T1000 (cell line): ENCODE results near the gene TBL1XR1.

ENCODE experiments used
- DNase-seq: peaks from one replicate; lab custom pipeline; 2025; ENCODE audit warnings: mixed read lengths; lab: John Stamatoyannopoulos, UW

TBL1XR1 gene

DNA sequence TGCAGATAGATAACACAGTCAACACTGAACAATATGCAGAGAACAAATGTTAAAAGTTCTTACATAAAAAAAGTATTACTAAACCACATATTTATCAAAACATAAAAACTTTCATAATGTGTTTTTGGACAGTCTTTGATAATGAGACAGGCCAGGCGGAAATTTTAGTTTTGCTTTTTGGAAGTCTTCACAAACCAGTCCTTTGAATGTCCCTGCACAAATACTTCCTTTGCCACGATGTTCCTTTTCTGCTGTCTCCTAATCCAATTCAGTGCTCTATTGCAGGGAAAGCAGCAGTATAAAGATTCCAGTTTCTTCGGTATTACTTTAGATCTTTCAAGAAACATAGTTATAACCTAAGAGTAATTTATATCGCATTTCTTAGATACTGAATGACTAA, 135.9 kb downstream of the TBL1XR1 start:
- no peak for DNase-seq

DNA sequence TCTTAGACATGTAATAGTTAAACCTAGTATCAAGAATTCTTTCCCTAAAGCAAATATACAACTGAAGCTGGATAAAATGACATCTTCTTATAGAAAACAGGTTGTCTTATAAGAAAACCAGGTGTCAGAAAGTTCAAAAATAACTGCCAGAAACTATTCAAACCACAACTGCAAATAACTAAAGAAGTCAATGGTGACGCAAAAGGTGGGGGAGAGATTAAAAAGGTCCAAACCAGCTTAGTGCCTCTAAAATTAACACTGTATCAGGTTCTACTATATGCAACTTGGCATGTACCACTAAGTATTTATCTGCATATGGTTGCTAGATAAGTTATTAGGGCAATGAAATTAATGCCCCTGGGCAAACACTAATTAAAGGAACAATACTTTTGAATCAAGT, 136.8 kb downstream of the TBL1XR1 start:
- DNase-seq: no peak

- no peak for DNase-seq
Observed at GRCh38 chr3:177058648-177059047, 138.6 kb downstream of the TBL1XR1 start.

- DNase-seq: no peak
Observed at GRCh38 chr3:177057768-177058167, 139.5 kb downstream of the TBL1XR1 start.

- no peak for DNase-seq
Observed at GRCh38 chr3:177056927-177057326, 140.4 kb downstream of the TBL1XR1 start.

- DNase-seq: no peak
Observed at GRCh38 chr3:177055605-177056571, 141.4 kb downstream of the TBL1XR1 start.

DNA sequence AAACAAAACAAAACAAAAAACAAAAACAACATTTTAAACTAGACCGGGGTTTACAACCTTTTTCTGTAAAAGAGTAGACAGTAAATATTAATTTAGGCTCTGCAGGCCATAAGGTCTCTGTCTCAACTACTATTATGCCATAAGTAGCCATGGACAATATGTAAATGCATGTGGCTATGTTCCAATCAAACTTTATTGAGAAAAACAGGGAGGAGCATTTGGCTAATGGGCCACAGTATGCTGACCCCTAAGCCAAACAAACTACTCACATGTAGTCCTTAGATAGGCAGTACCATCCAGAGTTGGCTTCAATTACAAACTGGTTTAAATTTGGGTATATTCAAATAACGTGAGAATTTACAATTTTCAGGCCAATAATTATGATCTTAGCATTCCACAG, 144.2 kb downstream of the TBL1XR1 start:
- DNase-seq: no peak

GRCh38 chr3:177051411-177051810, 145.9 kb downstream of the TBL1XR1 start:
- DNase-seq: no peak

- no peak for DNase-seq
Observed at GRCh38 chr3:177050501-177051237, 146.6 kb downstream of the TBL1XR1 start.

DNA sequence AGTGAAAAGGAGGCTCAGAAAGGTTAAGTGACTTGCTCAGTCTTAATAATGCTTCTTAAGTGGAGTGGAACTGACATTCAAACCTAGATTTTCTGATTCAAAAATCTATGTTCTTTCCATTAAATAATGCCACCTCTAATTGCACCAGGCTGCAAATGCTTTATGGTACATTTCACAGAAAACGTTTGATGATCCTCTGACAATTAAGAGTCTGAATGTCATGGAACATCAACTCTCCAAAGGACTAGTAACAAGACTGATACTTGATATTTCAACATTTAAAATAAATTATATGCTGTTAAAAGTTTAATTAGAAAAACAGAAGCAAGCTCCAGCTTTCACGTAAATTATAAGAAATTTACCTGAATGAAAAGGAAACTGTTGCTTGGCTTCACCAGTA, 151.5 kb downstream of the TBL1XR1 start:
- no peak for DNase-seq

- no peak for DNase-seq
Observed at GRCh38 chr3:177045222-177045621, 152.1 kb downstream of the TBL1XR1 start.

- DNase-seq: no peak
Observed at GRCh38 chr3:177041730-177042551, 155.3 kb downstream of the TBL1XR1 start.

GRCh38 chr3:177041021-177041729, 156.1 kb downstream of the TBL1XR1 start:
- no peak for DNase-seq

DNA sequence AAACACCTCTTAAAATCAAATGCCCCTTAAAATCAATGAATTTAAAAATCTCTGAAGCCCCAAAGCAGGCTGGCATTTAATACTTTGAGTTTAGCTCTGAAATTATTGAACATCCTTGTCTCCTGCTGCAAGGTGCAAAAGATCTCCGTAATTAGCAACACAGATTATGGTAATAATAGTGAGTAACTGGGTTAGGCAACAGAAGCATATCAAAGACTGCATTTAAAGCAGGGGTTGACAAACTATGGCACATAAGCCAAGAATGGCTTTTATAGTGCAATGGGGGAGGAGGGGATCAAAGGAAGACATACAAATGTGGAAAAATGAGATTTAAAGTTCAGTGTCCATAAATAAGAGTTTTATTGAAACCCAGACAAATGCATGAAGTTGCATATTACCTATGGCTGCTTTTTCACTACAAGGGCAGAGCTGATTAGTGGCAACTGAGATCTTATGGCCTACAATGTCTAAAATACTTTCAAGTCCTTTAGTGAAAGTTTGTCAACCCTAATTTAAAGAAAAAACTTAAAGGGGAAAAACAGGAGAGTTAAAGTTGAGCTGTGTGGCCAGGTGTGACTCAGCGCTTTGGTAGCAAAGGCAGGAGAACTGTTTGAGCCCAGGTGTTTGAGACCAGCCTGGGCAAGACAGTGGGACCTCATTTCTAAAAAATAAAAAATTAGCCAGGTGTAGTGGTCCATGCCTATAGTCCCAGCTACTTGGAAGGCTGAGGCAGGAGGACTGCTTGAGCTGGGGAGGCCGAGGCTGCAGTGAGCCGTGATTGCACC, 157.6 kb downstream of the TBL1XR1 start:
- DNase-seq: no peak

DNA sequence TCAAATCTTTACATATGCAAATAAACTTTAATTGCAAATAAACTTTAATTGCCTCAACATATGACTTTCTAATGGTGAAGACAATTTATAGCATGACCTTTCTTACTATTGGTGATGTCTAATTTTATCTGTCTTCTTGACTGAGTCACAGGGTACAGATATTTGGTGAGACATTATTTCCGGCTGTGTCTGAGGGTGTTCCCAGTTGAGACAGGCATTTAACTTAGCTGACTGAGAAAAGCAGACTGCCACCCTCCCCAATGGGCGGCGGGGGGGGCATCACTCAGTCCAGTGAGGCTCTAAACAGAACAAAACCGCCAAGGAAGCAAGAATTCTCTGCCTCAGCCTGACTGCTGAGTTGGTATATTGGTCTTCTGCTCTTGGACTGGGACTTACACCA, 160.0 kb downstream of the TBL1XR1 start:
- DNase-seq: no peak

DNA sequence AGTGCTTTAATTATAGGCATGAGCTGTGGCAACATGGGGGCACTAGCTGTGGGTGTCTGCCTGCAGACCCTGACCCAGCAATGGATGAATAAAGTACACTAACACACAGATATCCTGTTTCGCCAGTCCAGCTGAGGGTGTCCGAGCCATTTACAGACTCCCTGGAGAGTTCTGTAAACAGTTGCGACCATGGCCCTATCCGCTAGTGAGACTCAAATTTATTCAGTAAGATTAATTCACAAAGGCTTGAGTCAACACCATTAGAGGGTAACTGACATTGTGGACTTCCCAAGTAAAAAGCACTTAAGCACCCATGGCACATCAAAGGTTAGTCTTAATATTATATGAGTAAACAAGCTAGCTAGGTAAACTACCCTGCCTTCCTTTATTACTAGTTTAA, 161.6 kb downstream of the TBL1XR1 start:
- no peak for DNase-seq

- no peak for DNase-seq
Observed at GRCh38 chr3:177034832-177035475, 162.3 kb downstream of the TBL1XR1 start.

- DNase-seq: no peak
Observed at GRCh38 chr3:177026505-177027277, 170.6 kb downstream of the TBL1XR1 start.

DNA sequence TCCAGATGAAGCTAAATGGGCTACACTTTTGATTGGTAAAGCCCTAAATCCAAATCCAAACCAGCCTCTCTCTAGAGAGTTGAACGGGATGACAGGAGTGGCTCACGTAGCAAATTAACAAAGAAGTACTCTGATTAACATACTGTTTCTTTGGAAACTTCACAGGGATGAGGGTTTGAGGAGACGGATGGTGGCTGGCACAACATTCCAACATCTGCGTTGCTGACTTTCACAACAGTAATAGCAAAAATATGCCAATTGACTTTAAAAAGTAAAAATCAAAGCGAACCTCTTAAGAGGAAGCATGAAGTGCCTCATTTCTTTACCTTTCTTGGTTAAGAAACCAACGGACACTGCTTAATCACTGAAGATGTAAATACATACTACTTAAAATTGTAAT, 181.4 kb downstream of the TBL1XR1 start:
- DNase-seq: no peak
